A673 (cell line): ENCODE data around the gene EHD4. TPM values are rescaled to one million over a fixed set of nuclear protein-coding genes. Genes with fewer than 3 reads are reported as not detected.

Experiments used
- BruUV-seq: library from RNA; stranded (reverse); fragments of 400-500 nt; replicated peaks from 2 replicates; lab custom pipeline; 2021; lab: Mats Ljungman, UMichigan
- CTCF ChIA-PET: fragments of 300-600 bp; sonication (Branson Sonifier 250); formaldehyde crosslinking; loops from one replicate; lab custom pipeline; 2022; ENCODE audit warnings: antibody characterized with exemption; lab: Charles Lee
- POLR2A ChIA-PET: fragments of 300-600 bp; sonication (Branson Sonifier 250); formaldehyde crosslinking; loops from one replicate; lab custom pipeline; 2022; ENCODE audit warnings: antibody characterized with exemption; ENCODE audit not compliant: low non-redundant PET; lab: Charles Lee
- DNase-seq: peaks from one replicate; pipeline ENCODE4 v3.0.0-alpha.2; 2015; ENCODE audit warnings: low spot score
- H3K27ac ChIP-seq: fragments of 200-600 bp; sonication (generic); 2 replicates; pipeline ENCODE4 v1.5.1; 2016; ENCODE audit warnings: mixed run types, low read depth, mild to moderate bottlenecking, mixed read lengths, antibody characterized with exemption, low read length; ENCODE audit not compliant: poor library complexity, severe bottlenecking
- H3K27me3 ChIP-seq: fragments of 200-600 bp; sonication (generic); replicated peaks from 2 replicates; pipeline ENCODE4 v1.6.1; 2017; ENCODE audit warnings: mixed run types, low read depth, mild to moderate bottlenecking, mixed read lengths, antibody characterized with exemption, low read length; ENCODE audit not compliant: insufficient read depth, poor library complexity
- H3K36me3 ChIP-seq: fragments of 200-600 bp; sonication (generic); 2 replicates; pipeline ENCODE4 v1.6.1; 2016; ENCODE audit warnings: mixed run types, mild to moderate bottlenecking, mixed read lengths, antibody characterized with exemption, low read length; ENCODE audit not compliant: insufficient read depth, poor library complexity, severe bottlenecking
- H3K4me1 ChIP-seq: fragments of 200-600 bp; sonication (generic); 2 replicates; pipeline ENCODE4 v1.6.1; 2017; ENCODE audit warnings: mixed run types, mild to moderate bottlenecking, mixed read lengths, antibody characterized with exemption, low read length; ENCODE audit not compliant: insufficient read depth, poor library complexity, severe bottlenecking
- H3K4me3 ChIP-seq: fragments of 200-600 bp; sonication (generic); 2 replicates; pipeline ENCODE4 v1.5.1; 2016; ENCODE audit warnings: low read depth, mixed run types, mild to moderate bottlenecking, mixed read lengths, low read length; ENCODE audit not compliant: poor library complexity, severe bottlenecking
- H3K9me3 ChIP-seq: fragments of 200-600 bp; sonication (generic); 2 replicates; pipeline ENCODE4 v1.6.1; 2016; ENCODE audit warnings: mixed run types, low read depth, mild to moderate bottlenecking, mixed read lengths, antibody characterized with exemption, low read length; ENCODE audit not compliant: poor library complexity, severe bottlenecking
- CTCF ChIP-seq: fragments of 300-800, 200-600 bp; sonication (generic); conservative IDR thresholded peaks from 2 replicates; pipeline ENCODE4 v1.5.1; 2017; ENCODE audit warnings: low read depth, mild to moderate bottlenecking, antibody characterized with exemption, low read length, moderate library complexity, mixed read lengths
- EZH2 ChIP-seq: fragments of 200-600 bp; sonication (generic); IDR thresholded peaks from 2 replicates; pipeline ENCODE4 v1.6.1; 2017; ENCODE audit warnings: borderline replicate concordance, low read depth, mild to moderate bottlenecking, mixed read lengths, antibody characterized with exemption, low read length; ENCODE audit not compliant: poor library complexity, severe bottlenecking
- intact Hi-C: fragments of 100-400 bp; cut with micrococcal nuclease; formaldehyde crosslinking; loops from one replicate; pipeline ENCODE4 v1.10.0; 2022; ENCODE audit not compliant: unreplicated experiment
- total RNA-seq: library from RNA; stranded (reverse); gene quantifications from 2 replicates; pipeline ENCODE4 v1.2.3, GENCODE V29; 2021

The EHD4 gene
- total RNA-seq, 1 experiment from 2014 or later, result 29.4 TPM

- H3K9me3 ChIP-seq, result no peaks in the 10 kb centered on the region
- no peak overlapping the region for H3K27ac ChIP-seq
- no peaks in the 10 kb centered on the region for H3K4me1 ChIP-seq
- BruUV-seq, result no TSS peak
- ChIA-PET POLR2A (no interaction called here), CTCF (interaction anchor here (0.6 kb wide), 1 partner anchor 1108 kb away, joined by 3 read pairs; no protein-coding TSS in a partner anchor)
- no peak for DNase-seq
- no peak for TF ChIP-seq CTCF
- TF ChIP-seq EZH2, result no peak
- H3K27me3 ChIP-seq, result no peaks in the 10 kb centered on the region
- intact Hi-C loops, result no loop called here
- H3K4me3 ChIP-seq, result no peak overlapping the region
- H3K36me3 ChIP-seq, result no peaks in the 10 kb centered on the region
These were observed 9.2 kb upstream of the EHD4 start for GRCh38 chr15:41981371-41982132.

DNA sequence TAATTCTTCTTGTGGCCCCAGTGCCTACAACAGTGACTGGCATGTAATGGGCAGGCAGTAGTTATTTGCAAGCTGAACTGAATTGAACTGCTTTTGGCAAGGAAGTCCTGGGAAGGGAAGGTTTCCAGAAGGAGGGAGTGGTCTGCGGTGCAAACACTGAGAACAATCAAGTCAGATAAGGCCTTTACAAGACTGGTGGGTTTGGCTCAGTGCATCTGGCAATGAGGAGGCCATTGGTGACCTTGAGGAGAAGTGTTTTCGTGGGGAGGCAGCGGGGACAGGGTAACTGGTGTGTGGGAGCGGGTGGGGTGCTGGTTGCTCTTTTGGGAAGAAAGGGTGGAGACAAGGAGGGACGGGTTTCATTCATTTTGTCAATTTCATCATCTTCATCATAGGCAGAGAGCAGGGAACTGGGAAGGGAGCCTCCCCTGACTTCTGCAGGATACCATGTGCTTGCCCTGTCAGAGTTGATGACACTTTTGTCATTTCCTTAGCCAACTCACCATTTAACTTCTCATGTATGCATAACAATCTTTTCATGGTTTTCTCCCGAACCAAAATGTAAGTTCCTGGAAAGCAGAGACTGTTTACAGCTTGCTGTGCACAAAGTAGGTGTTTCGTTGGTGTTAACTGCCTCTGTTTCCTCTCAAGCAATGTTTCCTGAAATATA lies 8.4 kb upstream of the EHD4 start:
- no peak for TF ChIP-seq EZH2
- no peak for TF ChIP-seq CTCF
- Histone ChIP-seq H3K9me3 (no peaks in the 10 kb centered on the region), H3K27me3 (no peaks in the 10 kb centered on the region), H3K4me1 (no peaks in the 10 kb centered on the region), H3K4me3 (no peak overlapping the region), H3K27ac (no peak overlapping the region), H3K36me3 (no peaks in the 10 kb centered on the region)
- ChIA-PET CTCF (no interaction called here), POLR2A (no interaction called here)
- DNase-seq, result no peak
- intact Hi-C loops, result no loop called here
- no TSS peak for BruUV-seq

GRCh38 chr15:41979493-41980266 lies 7.3 kb upstream of the EHD4 start:
- no peak for DNase-seq
- intact Hi-C loops, result loop anchor here (10.0 kb wide), 1 partner anchor 495 kb away; no protein-coding TSS in a partner anchor
- BruUV-seq, result no TSS peak
- ChIA-PET POLR2A (no interaction called here), CTCF (no interaction called here)
- no peak overlapping the region for H3K4me3 ChIP-seq
- H3K36me3 ChIP-seq, result no peaks in the 10 kb centered on the region
- H3K4me1 ChIP-seq, result no peaks in the 10 kb centered on the region
- no peak for TF ChIP-seq CTCF
- no peak for TF ChIP-seq EZH2
- H3K9me3 ChIP-seq, result no peaks in the 10 kb centered on the region
- no peaks in the 10 kb centered on the region for H3K27me3 ChIP-seq
- H3K27ac ChIP-seq, result no peak overlapping the region
